ENCODE measurements around the gene ZFR2. TPM values are rescaled to one million over a fixed set of nuclear protein-coding genes. Genes with fewer than 3 reads are reported as not detected.
"Not testable (repeated sequence)": the region's sequence is repeated elsewhere in the genome, so short reads cannot be mapped to it uniquely, and the experiment has no call there.

ZFR2 gene
- total RNA-seq, 1 donor = not detected

GRCh38 chr19:3817761-3818160, 51.1 kb downstream of the ZFR2 start:
- no peak for DNase-seq (ENCODE audit: low read depth)
- no peak overlapping the region for H3K4me3 ChIP-seq (ENCODE audit: low read depth, low read length)
- no peak for TF ChIP-seq CTCF (IDR thresholded peaks at IDR 0.05; ENCODE audit: insufficient read depth, low read length)

- no peak overlapping the region for H3K4me3 ChIP-seq (ENCODE audit: low read depth, low read length)
- DNase-seq (ENCODE audit: low read depth) = no peak
- TF ChIP-seq CTCF (IDR thresholded peaks at IDR 0.05; ENCODE audit: insufficient read depth, low read length) = no peak
Observed at GRCh38 chr19:3816566-3817218, 52.1 kb downstream of the ZFR2 start.

GRCh38 chr19:3816148-3816547, 52.7 kb downstream of the ZFR2 start:
- not testable (repeated sequence) for DNase-seq (ENCODE audit: low read depth); H3K4me3 ChIP-seq (ENCODE audit: low read depth, low read length)

GRCh38 chr19:3814648-3815047, 54.2 kb downstream of the ZFR2 start:
- no peak for TF ChIP-seq CTCF (IDR thresholded peaks at IDR 0.05; ENCODE audit: insufficient read depth, low read length)
- H3K4me3 ChIP-seq (ENCODE audit: low read depth, low read length) = no peak overlapping the region
- DNase-seq (ENCODE audit: low read depth) = no peak

- H3K4me3 ChIP-seq (ENCODE audit: low read depth, low read length) = no peak overlapping the region
- TF ChIP-seq CTCF (IDR thresholded peaks at IDR 0.05; ENCODE audit: insufficient read depth, low read length) = no peak
- DNase-seq (ENCODE audit: low read depth) = no peak
Observed at GRCh38 chr19:3813473-3814392, 55.1 kb downstream of the ZFR2 start.

- no peak overlapping the region for H3K4me3 ChIP-seq (ENCODE audit: low read depth, low read length)
- no peak for TF ChIP-seq CTCF (IDR thresholded peaks at IDR 0.05; ENCODE audit: insufficient read depth, low read length)
- no peak for DNase-seq (ENCODE audit: low read depth)
Observed at GRCh38 chr19:3810708-3811355, 58.0 kb downstream of the ZFR2 start.

All from fibroblast of the aortic adventitia (primary cell).